Ishikawa (cell line): Measurements from ENCODE around the gene MAP3K4.

Experiments
- EP300 ChIP-seq: IDR thresholded peaks from 2 replicates; pipeline ENCODE4 v1.6.1; 2012; ENCODE audit warnings: borderline replicate concordance
- FOXM1 ChIP-seq: IDR thresholded peaks from 2 replicates; pipeline ENCODE4 v1.6.1; 2012; ENCODE audit warnings: low read depth, borderline replicate concordance
- NFIC ChIP-seq: IDR thresholded peaks from 2 replicates; pipeline ENCODE4 v1.6.1; 2012
- TAF1 ChIP-seq: IDR thresholded peaks from 2 replicates; pipeline ENCODE4 v1.6.1; 2012; ENCODE audit warnings: low read depth, mild to moderate bottlenecking

DNA sequence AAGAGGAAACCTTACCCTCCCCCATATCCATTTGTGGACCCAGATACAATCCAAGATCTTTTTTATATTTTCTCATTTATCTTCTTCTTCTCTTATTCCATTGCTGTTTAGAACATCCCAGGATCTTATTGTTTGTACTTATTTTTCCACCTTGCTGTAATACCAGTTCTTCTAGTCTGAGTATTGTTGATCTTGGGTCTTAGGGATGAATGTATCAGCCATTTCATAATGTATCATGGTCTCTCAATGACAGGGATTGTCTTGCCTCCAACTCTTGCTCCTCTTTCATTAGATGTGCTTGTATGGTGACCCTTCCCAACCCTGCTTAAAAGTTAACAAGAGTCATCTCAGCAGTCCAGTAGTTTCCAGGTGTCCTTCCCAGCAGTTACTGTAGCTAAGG lies 63.3 kb downstream of the MAP3K4 start:
- TF ChIP-seq TAF1 (no peak), EP300 (no peak), NFIC (no peak), FOXM1 (no peak)
